K562 (cell line): ENCODE data around the gene LDOC1. TPM values are rescaled to one million over a fixed set of nuclear protein-coding genes. Genes with fewer than 3 reads are reported as not detected.

Experiments used
- ATAC-seq: fragments of 200-7000 bp; cut with Tn5 transposase; 3 replicates; pipeline ENCODE4 v1.9.1; 2020; ENCODE audit warnings: moderate library complexity
- Bru-seq: library from RNA; stranded (reverse); fragments of 400-500 nt; gene quantifications from one replicate; lab custom pipeline; 2021; lab: Mats Ljungman, UMichigan
- BruChase-seq, 2 experiments: library from RNA; stranded (reverse); fragments of 400-500 nt; gene quantifications; one replicate each; lab custom pipeline; 2021; lab: Mats Ljungman, UMichigan
- BruUV-seq: library from RNA; stranded (reverse); fragments of 400-500 nt; replicated peaks from 2 replicates; lab custom pipeline; 2021; lab: Mats Ljungman, UMichigan
- CTCF ChIA-PET: fragments of 300-600 bp; formaldehyde crosslinking; extraction: SDS; loops from one replicate; lab custom pipeline; 2021; ENCODE audit warnings: low intra/inter-chr PET ratio; lab: Yijun Ruan, JAX
- POLR2A ChIA-PET: fragments of 300-600, 350-650 bp; sonication (Branson Sonifier 250); formaldehyde crosslinking; extraction: SDS; loops from one replicate; lab custom pipeline; 2021; ENCODE audit warnings: antibody characterized with exemption, inconsistent platforms; lab: Yijun Ruan, JAX
- DNase-seq, 4 experiments: peaks; one replicate each; pipeline versions ENCODE4 v3.0.0 to v3.0.0-alpha.2; 2011 to 2018; ENCODE audit warnings: low spot score in 3 of 4, mixed read lengths in 3 of 4; ENCODE audit errors: extremely low read depth in 1 of 4
- FAIRE-seq: peaks from 2 replicates; lab custom pipeline; 2011; peaks lifted over from hg19 to GRCh38; lab: Jason Lieb, UNC
- H2AFZ ChIP-seq: 2 replicates; pipeline ENCODE4 v1.6.0; 2011; ENCODE audit warnings: low read depth, low read length, control low read depth, inconsistent platforms
- H3K27ac ChIP-seq: fragments of 200-600 bp; 3 replicates; pipeline ENCODE4 v1.8.0; 2011; ENCODE audit warnings: low read depth, mild to moderate bottlenecking, control low read depth, inconsistent platforms, low read length, moderate library complexity, mixed read lengths; ENCODE audit errors: extremely low read depth
- H3K27me3 ChIP-seq, 2 experiments: fragments of 300-600 bp in 1 of 2; 2 replicates in 1 of 2; 3 replicates in 1 of 2; pipeline versions ENCODE4 v1.6.0 to v1.8.0; 2011; ENCODE audit warnings: inconsistent platforms in 2 of 2, low read length in 2 of 2, mild to moderate bottlenecking in 1 of 2, mixed read lengths in 1 of 2, moderate library complexity in 1 of 2; ENCODE audit not compliant: control insufficient read depth in 2 of 2, insufficient read depth in 2 of 2
- H3K36me3 ChIP-seq: fragments of 300-600 bp; 3 replicates; pipeline ENCODE4 v1.8.0; 2011; ENCODE audit warnings: mild to moderate bottlenecking, low read length, inconsistent platforms; ENCODE audit not compliant: control insufficient read depth, insufficient read depth
- H3K4me1 ChIP-seq, 2 experiments: fragments of 200-600 bp in 1 of 2; replicated peaks in 1 of 2; 2 replicates in 1 of 2; 3 replicates in 1 of 2; pipeline versions ENCODE4 v1.5.1 to v1.8.0; 2011; ENCODE audit warnings: inconsistent platforms in 2 of 2, low read length in 2 of 2, mild to moderate bottlenecking in 1 of 2, mixed read lengths in 1 of 2, moderate library complexity in 1 of 2; ENCODE audit not compliant: control insufficient read depth in 2 of 2, insufficient read depth in 2 of 2
- H3K4me2 ChIP-seq: 2 replicates; pipeline ENCODE4 v1.6.1; 2011; ENCODE audit warnings: low read length, control low read depth, inconsistent platforms, mixed read lengths; ENCODE audit not compliant: insufficient read depth
- H3K4me3 ChIP-seq: fragments of 200-600 bp; sonication (generic), shearing (Covaris generic); 2 replicates; pipeline ENCODE4 v1.5.1; 2016; ENCODE audit warnings: control low read depth, inconsistent platforms
- H3K79me2 ChIP-seq: fragments of 200-600 bp; 3 replicates; pipeline ENCODE4 v1.8.0; 2011; ENCODE audit warnings: low read length, inconsistent platforms; ENCODE audit not compliant: control insufficient read depth, insufficient read depth
- H3K9ac ChIP-seq, 2 experiments: 2 replicates each; pipeline versions ENCODE4 v1.6.0 to v1.6.1; 2011; ENCODE audit warnings: low read depth in 2 of 2, low read length in 2 of 2, control low read depth in 1 of 2, inconsistent platforms in 1 of 2, mild to moderate bottlenecking in 1 of 2, mixed read lengths in 1 of 2; ENCODE audit not compliant: insufficient read depth in 1 of 2
- H3K9me1 ChIP-seq: one replicate; pipeline ENCODE4 v1.6.0; 2011; ENCODE audit warnings: inconsistent platforms, mild to moderate bottlenecking, low read length, moderate library complexity; ENCODE audit not compliant: control insufficient read depth, insufficient read depth
- H3K9me3 ChIP-seq: replicated peaks from 2 replicates; pipeline ENCODE4 v1.5.1; 2011; ENCODE audit warnings: low read depth, low read length, inconsistent platforms; ENCODE audit not compliant: control insufficient read depth, insufficient read depth
- H4K20me1 ChIP-seq: replicated peaks from 2 replicates; pipeline ENCODE4 v1.6.1; 2011; ENCODE audit warnings: low read length, inconsistent platforms, mixed read lengths; ENCODE audit not compliant: control insufficient read depth, insufficient read depth
- CREB3 ChIP-seq: fragments of 450-650 bp; conservative IDR thresholded peaks from 2 replicates; pipeline ENCODE4 v1.6.1; 2016; ENCODE audit warnings: missing genetic modification characterization, low read depth, mild to moderate bottlenecking, missing compliant biosample characterization, moderate library complexity
- ETV6 ChIP-seq, 3 experiments: fragments of 150-350 bp in 1 of 3; sonication (generic) in 1 of 3; formaldehyde crosslinking in 1 of 3; IDR thresholded peaks; 2 replicates each; pipeline versions ENCODE4 v1.6.1 to v1.8.0; 2014 to 2022; ENCODE audit warnings: borderline replicate concordance in 2 of 3, low read depth in 2 of 3, antibody characterized with exemption in 1 of 3, low read length in 1 of 3, mild to moderate bottlenecking in 1 of 3, missing genetic modification reagents in 1 of 3
- FIP1L1 ChIP-seq: fragments of 200-400 bp; formaldehyde crosslinking; IDR thresholded peaks from 2 replicates; pipeline ENCODE4 v1.6.1; 2018; ENCODE audit warnings: mild to moderate bottlenecking, low read depth, low read length; ENCODE audit not compliant: poor library complexity, severe bottlenecking
- HNRNPLL ChIP-seq: fragments of 200-400 bp; formaldehyde crosslinking; IDR thresholded peaks from 2 replicates; pipeline ENCODE4 v1.6.1; 2017; ENCODE audit warnings: low read length, low read depth, mild to moderate bottlenecking; ENCODE audit not compliant: poor library complexity, severe bottlenecking
- NRF1 ChIP-seq, 2 experiments: fragments of 450-650 bp; IDR thresholded peaks in 1 of 2; conservative IDR thresholded peaks in 1 of 2; 2 replicates each; pipeline ENCODE4 v1.6.1; 2014; ENCODE audit warnings: mild to moderate bottlenecking in 2 of 2
- PCBP1 ChIP-seq: fragments of 200-400 bp; formaldehyde crosslinking; IDR thresholded peaks from 2 replicates; pipeline ENCODE4 v1.6.1; 2018; ENCODE audit warnings: mild to moderate bottlenecking, low read depth, low read length; ENCODE audit not compliant: poor library complexity, severe bottlenecking
- PHF20 ChIP-seq: fragments of 450-650 bp; IDR thresholded peaks from 2 replicates; pipeline ENCODE4 v1.6.1; 2018; ENCODE audit not compliant: partially characterized antibody
- POLR3G ChIP-seq: IDR thresholded peaks from 2 replicates; pipeline ENCODE4 v1.6.1; 2011; ENCODE audit not compliant: insufficient read length, insufficient replicate concordance; ENCODE audit errors: extremely low read depth
- ZNF140 ChIP-seq: fragments of 250-450 bp; sonication (Bioruptor Pico); IDR thresholded peaks from 2 replicates; pipeline ENCODE4 v1.8.0; 2021; ENCODE audit warnings: moderate library complexity, mild to moderate bottlenecking, inconsistent platforms
- WGBS: fragments of 100-300 bp; shearing (Covaris generic); methylation state at CpG from one replicate; pipeline ENCODE4 v1.1.6; 2016; ENCODE audit warnings: low coverage, mixed read lengths; ENCODE audit not compliant: insufficient coverage; ENCODE audit errors: missing lambda C conversion rate; 5-methylcytosine and 5-hydroxymethylcytosine counted together
- in situ Hi-C: fragments of 300-500 bp; cut with MboI; formaldehyde crosslinking; loops from 4 replicates; pipeline ENCODE4 v1.15.0; 2018; ENCODE audit warnings: inconsistent platforms, mixed read lengths
- intact Hi-C: fragments of 100-400 bp; cut with micrococcal nuclease; formaldehyde crosslinking; loops from 2 replicates; pipeline ENCODE4 v1.14.2; 2022
- long read RNA-seq, 3 experiments: library from polyadenylated mRNA in 2 of 3; library from RNA in 1 of 3; unstranded in 2 of 3; stranded (forward) in 1 of 3; transcript quantifications; one replicate each; pipeline ENCODE4 v2.0.0, GENCODE V29; 2019 to 2022
- polyA minus RNA-seq, 3 experiments: library from RNA; depleted of rRNA, polyadenylated mRNA; stranded (reverse); fragments of >200 nt; gene quantifications; 2 replicates each; pipeline ENCODE4 v1.2.3, GENCODE V29; 2011
- polyA plus RNA-seq, 8 experiments: library from polyadenylated mRNA; depleted of rRNA in 4 of 8; stranded (reverse) in 5 of 8; unstranded in 3 of 8; fragments of >200 nt; fragmentation: Nextera tagmentation in 2 of 8; fragmentation: Illumina TruSeq in 1 of 8; extraction: Ambion mirVana in 2 of 8; extraction: Trizol in 1 of 8; gene quantifications; 2 replicates each; pipeline versions ENCODE4 v1.2.1 to v1.2.3, GENCODE V29; 2011 to 2014; ENCODE audit warnings: inconsistent platforms in 1 of 8, missing spikeins in 1 of 8
- total RNA-seq, 7 experiments: library from RNA; depleted of rRNA in 6 of 7; stranded (reverse); fragments of >200 nt in 6 of 7; fragmentation: Illumina TruSeq in 2 of 7; extraction: Trizol in 2 of 7; gene quantifications; 2 replicates each; pipeline versions ENCODE4 v1.2.1 to v1.2.3, GENCODE V29; 2011 to 2021; ENCODE audit warnings: low replicate concordance in 1 of 7
- TF ChIP-seq, protein P1 (sequence below), 3 experiments: fragments of 200-800 bp in 1 of 3; sonication (Bioruptor generic) in 1 of 3; sonication (generic) in 1 of 3; formaldehyde crosslinking in 1 of 3; IDR thresholded peaks; 2 replicates each; pipeline versions ENCODE4 v1.6.1 to v1.8.0; 2016 to 2022; ENCODE audit warnings: mild to moderate bottlenecking in 2 of 3, missing compliant biosample characterization in 2 of 3, missing genetic modification characterization in 2 of 3, missing genetic modification reagents in 1 of 3

LDOC1 gene
- total RNA-seq (2011; cell fraction: chromatin; rRNA removed; ENCODE audit: low replicate concordance): 0.62 TPM in 1 of 2 replicates, not detected in the other
- not detected in 2 replicates for total RNA-seq (2011; cell fraction: nucleolus; rRNA removed)
- not detected in 2 replicates for total RNA-seq (2011; cell fraction: nucleoplasm; rRNA removed)
- 0.61 and 0.73 TPM in 2 replicates for total RNA-seq (2014; rRNA removed)
- total RNA-seq (2014; rRNA removed; fragmentation: Illumina TruSeq; extraction: Trizol): not detected in 2 replicates
- 0.64 and 0.65 TPM in 2 replicates for total RNA-seq (2015; rRNA removed; fragmentation: Illumina TruSeq; extraction: Trizol)
- 2.2 and 2.4 TPM in 2 replicates for total RNA-seq (2021)
- not detected in 2 replicates for polyA plus RNA-seq (2011; rRNA removed)
- polyA plus RNA-seq (2011; cell fraction: cytosol; rRNA removed): not detected in 2 replicates
- not detected in 2 replicates for polyA plus RNA-seq (2011; cell fraction: nucleus; rRNA removed)
- polyA plus RNA-seq (2012): 4.0 and 8.1 TPM in 2 replicates
- 2.1 and 3.4 TPM in 2 replicates for polyA plus RNA-seq (2014; fragmentation: Illumina TruSeq; extraction: Trizol)
- polyA plus RNA-seq (2014; fragmentation: Nextera tagmentation; extraction: Ambion mirVana): 1 to 10 TPM in 1 of 2 experiments, under 1 TPM in 1; 0.83 to 1.1 TPM
- polyA plus RNA-seq (2014; rRNA removed): 0.45 and 0.95 TPM in 2 replicates
- not detected in 2 replicates for polyA minus RNA-seq (2011; rRNA and poly(A)+ RNA removed)
- polyA minus RNA-seq (2011; cell fraction: cytosol; rRNA and poly(A)+ RNA removed): not detected in 2 replicates
- not detected in 2 replicates for polyA minus RNA-seq (2011; cell fraction: nucleus; rRNA and poly(A)+ RNA removed)
- percentile 40 among the genes with signal in this experiment for Bru-seq, nascent RNA
- BruChase-seq, experiment 1, labeled RNA remaining after a 2-hour chase: percentile 37 among the genes with signal in this experiment
- BruChase-seq, experiment 2, labeled RNA remaining after a 6-hour chase: percentile 46 among the genes with signal in this experiment
- long read RNA-seq, experiment 1, partial matches to known transcripts: 0 of 3 reads
- long read RNA-seq, experiment 1, other reads (novel, unspliced or antisense): 0 of 3 reads
- long read RNA-seq, experiment 2, partial matches to known transcripts: 0 of 2 reads
- long read RNA-seq, experiment 2, other reads (novel, unspliced or antisense): 0 of 2 reads
- long read RNA-seq, experiment 3: 0 reads

DNA sequence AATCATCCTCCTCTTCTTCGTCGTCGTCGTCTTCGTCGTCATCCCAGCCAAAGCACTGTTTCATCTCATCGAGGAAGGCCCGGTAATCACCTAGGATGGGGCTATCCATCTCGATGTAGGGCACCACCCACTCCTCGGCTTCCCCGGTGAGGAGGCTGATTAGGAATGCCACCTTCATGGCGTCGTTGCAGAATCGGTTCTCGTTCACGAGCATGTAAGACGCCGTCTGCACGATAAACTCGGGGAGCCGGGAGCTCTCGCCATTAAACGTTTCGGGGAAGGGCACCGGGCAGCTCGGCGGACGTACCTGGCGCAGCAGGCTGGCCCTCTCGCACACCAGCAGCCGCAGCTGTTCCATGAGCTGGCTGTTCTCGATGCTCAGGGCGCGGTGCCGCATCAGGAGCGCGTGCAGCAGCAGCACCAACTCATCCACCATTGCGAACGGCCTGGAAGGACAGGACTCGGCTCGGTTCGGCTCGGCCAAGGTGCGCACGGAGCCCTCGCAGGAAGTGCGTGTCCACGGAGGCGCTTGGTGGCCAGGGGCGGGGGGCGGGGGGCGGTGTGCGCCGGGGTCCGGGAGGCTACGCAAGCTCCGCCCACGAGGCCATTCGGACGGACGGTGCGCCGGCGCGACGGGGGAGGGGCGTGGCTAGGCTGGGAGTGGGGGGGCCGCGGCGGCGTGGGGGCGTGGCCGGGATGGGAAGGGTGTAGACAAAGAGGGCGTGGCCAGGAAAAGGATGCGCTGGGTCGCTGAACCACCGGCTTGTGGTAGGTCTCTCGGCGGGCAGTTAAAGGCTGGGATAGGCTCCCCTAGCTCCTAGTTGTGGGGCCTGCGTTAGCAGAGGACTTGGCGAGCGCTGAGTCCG is at the start of gene LDOC1:
LDOC1 (minus strand) TSS at position 544 of the 866 bp plus-strand sequence; CDS start at position 436, 108 bp downstream.
- H3K9ac ChIP-seq: no peak within 1 kb of the TSS
- H3K4me3 ChIP-seq: no peak within 1 kb of the TSS
- no peaks in the 10 kb centered on the region for H3K27me3 ChIP-seq
- H3K9me1 ChIP-seq: no peaks in the 10 kb centered on the region
- no peak within 1 kb of the TSS for H3K4me2 ChIP-seq
- intact Hi-C loops (no loop called here), in situ Hi-C loops (no loop called here)
- no peak within 1 kb of the TSS for H3K27ac ChIP-seq
- no peaks in the 10 kb centered on the region for H3K79me2 ChIP-seq
- H3K9me3 ChIP-seq: no peaks in the 10 kb centered on the region
- peak within 1 kb of the TSS; percentile 24; the same call in 1 of the 2 replicates for H2AFZ ChIP-seq
- peak; percentile 88 for ATAC-seq
- no peaks in the 10 kb centered on the region for H3K4me1 ChIP-seq
- 32% methylated on average over 23 of the region's 83 CpGs for WGBS
- CTCF ChIA-PET: no interaction called here
- DNase-seq: peak; percentile 30 to 64 (median 50)
- no peaks in the 10 kb centered on the region for H4K20me1 ChIP-seq
- FAIRE-seq: no peak
- H3K36me3 ChIP-seq: no peaks in the 10 kb centered on the region
- BruUV-seq: no TSS peak
- POLR2A ChIA-PET: no interaction called here
- TF ChIP-seq NRF1 (conservative IDR thresholded peaks at IDR 0.05 in 1 of 2, IDR thresholded peaks at IDR 0.05 in 1 of 2) (peak; percentile 12 to 35; a peak in 1 of 4 replicates), ZNF140 (CRISPR knock-in tag) (no peak), POLR3G (no peak), ETV6 (IDR thresholded peaks at IDR 0.05; ENCODE audit: borderline replicate concordance in 1 of 2, low read depth in 2 of 2, low read length in 1 of 2) (no peak), ETV6 (CRISPR knock-in tag; IDR thresholded peaks at IDR 0.05; ENCODE audit: borderline replicate concordance) (no peak), PCBP1 (no peak), FIP1L1 (no peak), HNRNPLL (no peak), PHF20 (no peak), CREB3 (tag) (no peak)
- TF ChIP-seq, protein P1, sequence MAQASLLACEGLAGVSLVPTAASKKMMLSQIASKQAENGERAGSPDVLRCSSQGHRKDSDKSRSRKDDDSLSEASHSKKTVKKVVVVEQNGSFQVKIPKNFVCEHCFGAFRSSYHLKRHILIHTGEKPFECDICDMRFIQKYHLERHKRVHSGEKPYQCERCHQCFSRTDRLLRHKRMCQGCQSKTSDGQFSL (CRISPR knock-in tag; IDR thresholded peaks at IDR 0.05): no peak
- TF ChIP-seq, protein P1 (tag; IDR thresholded peaks at IDR 0.05): 0 out of 4 replicates have a peak, but pooled peaks of 1 of the 2 experiments have one; percentile 32
